ENCODE data around the gene TBC1D4. TPM values are rescaled to one million over a fixed set of nuclear protein-coding genes. Genes with fewer than 3 reads are reported as not detected.

The TBC1D4 gene
- total RNA-seq, 4 donors from 2014 or later = 10.5 to 35.0 (median 33.1) TPM

GRCh38 chr13:75514080-75514995, 32.4 kb upstream of the TBC1D4 start:
- H3K27ac ChIP-seq = no peak overlapping the region
- TF ChIP-seq POLR2A (IDR thresholded peaks at IDR 0.05) (no peak), CTCF (IDR thresholded peaks at IDR 0.05) (no peak)
- DNase-seq = no peak
- H3K4me3 ChIP-seq = no peak overlapping the region
- H3K9me3 ChIP-seq = no peaks in the 10 kb centered on the region
- no peaks in the 10 kb centered on the region for H3K27me3 ChIP-seq
- no peaks in the 10 kb centered on the region for H3K4me1 ChIP-seq
- no peaks in the 10 kb centered on the region for H3K36me3 ChIP-seq

GRCh38 chr13:75513271-75513670, 31.3 kb upstream of the TBC1D4 start:
- no peak for DNase-seq
- no peaks in the 10 kb centered on the region for H3K9me3 ChIP-seq
- H3K4me1 ChIP-seq = no peaks in the 10 kb centered on the region
- no peak overlapping the region for H3K4me3 ChIP-seq
- no peak overlapping the region for H3K27ac ChIP-seq
- no peak for TF ChIP-seq POLR2A (IDR thresholded peaks at IDR 0.05)
- TF ChIP-seq CTCF (IDR thresholded peaks at IDR 0.05) = no peak
- H3K27me3 ChIP-seq = no peaks in the 10 kb centered on the region
- H3K36me3 ChIP-seq = no peaks in the 10 kb centered on the region

GRCh38 chr13:75512253-75512652, 30.3 kb upstream of the TBC1D4 start:
- TF ChIP-seq CTCF (IDR thresholded peaks at IDR 0.05) = no peak
- no peak for TF ChIP-seq POLR2A (IDR thresholded peaks at IDR 0.05)
- Histone ChIP-seq H3K4me3 (no peak overlapping the region), H3K27me3 (no peaks in the 10 kb centered on the region), H3K4me1 (no peaks in the 10 kb centered on the region), H3K9me3 (no peaks in the 10 kb centered on the region), H3K36me3 (no peaks in the 10 kb centered on the region), H3K27ac (no peak overlapping the region)
- no peak for DNase-seq

GRCh38 chr13:75511051-75511625, 29.2 kb upstream of the TBC1D4 start:
- Histone ChIP-seq H3K4me1 (no peaks in the 10 kb centered on the region), H3K4me3 (no peak overlapping the region), H3K9me3 (no peaks in the 10 kb centered on the region), H3K36me3 (no peaks in the 10 kb centered on the region), H3K27ac (no peak overlapping the region), H3K27me3 (no peaks in the 10 kb centered on the region)
- DNase-seq = no peak
- TF ChIP-seq POLR2A (IDR thresholded peaks at IDR 0.05) (no peak), CTCF (IDR thresholded peaks at IDR 0.05) (no peak)

GRCh38 chr13:75508002-75508548, 26.1 kb upstream of the TBC1D4 start:
- DNase-seq = no peak
- Histone ChIP-seq H3K36me3 (no peaks in the 10 kb centered on the region), H3K4me3 (no peak overlapping the region), H3K4me1 (no peaks in the 10 kb centered on the region), H3K9me3 (no peaks in the 10 kb centered on the region), H3K27me3 (no peaks in the 10 kb centered on the region), H3K27ac (no peak overlapping the region)
- TF ChIP-seq CTCF (IDR thresholded peaks at IDR 0.05) = no peak
- no peak for TF ChIP-seq POLR2A (IDR thresholded peaks at IDR 0.05)
